HG02610 (cell line): ENCODE data around the gene NOD1.

Source experiments
- ATAC-seq: cut with Tn5 transposase; IDR thresholded peaks from one replicate; pipeline ENCODE4 v1.9.1; 2021; ENCODE audit warnings: mild to moderate bottlenecking, moderate library complexity; ENCODE audit not compliant: unreplicated experiment

Gene NOD1

DNA sequence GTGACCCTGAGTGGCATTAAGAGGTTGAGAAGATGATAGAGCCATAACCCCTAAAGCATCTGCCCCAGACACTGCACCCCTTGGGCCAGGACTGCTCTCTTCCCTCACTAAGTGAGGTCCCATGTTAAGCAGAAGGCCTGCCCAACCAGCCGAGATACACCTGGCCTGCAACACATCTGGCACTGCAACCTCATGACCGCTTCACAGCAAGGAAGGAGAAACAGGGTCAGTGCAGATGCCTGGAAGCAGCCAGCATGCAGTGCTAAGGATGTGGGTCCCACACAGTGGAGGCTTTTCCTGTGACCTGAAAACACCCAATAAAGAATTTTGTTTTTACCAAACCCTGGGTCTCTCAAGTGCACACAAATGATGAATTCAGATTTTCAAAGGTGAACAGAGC, 7.4 kb downstream of the NOD1 start:
- ATAC-seq = no peak

DNA sequence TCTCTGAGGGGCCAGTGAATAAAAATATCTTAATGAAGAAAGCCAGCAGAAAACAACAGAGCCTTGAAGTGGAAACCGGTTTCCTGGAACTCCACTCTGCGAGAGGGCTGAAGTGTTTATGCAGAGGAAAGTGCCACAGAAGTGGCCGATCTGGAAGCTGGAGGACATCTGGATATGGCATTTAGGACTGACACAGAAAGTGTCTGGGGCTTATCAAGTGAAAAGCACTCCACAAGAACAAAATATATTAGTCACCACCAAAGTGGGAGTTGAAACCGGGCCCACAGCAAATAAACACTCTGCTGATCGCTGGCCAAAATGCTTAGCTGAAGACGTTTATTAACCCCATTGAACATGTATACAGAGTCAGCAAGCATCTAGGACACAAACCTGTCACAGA, 7.8 kb downstream of the NOD1 start:
- ATAC-seq = no peak

DNA sequence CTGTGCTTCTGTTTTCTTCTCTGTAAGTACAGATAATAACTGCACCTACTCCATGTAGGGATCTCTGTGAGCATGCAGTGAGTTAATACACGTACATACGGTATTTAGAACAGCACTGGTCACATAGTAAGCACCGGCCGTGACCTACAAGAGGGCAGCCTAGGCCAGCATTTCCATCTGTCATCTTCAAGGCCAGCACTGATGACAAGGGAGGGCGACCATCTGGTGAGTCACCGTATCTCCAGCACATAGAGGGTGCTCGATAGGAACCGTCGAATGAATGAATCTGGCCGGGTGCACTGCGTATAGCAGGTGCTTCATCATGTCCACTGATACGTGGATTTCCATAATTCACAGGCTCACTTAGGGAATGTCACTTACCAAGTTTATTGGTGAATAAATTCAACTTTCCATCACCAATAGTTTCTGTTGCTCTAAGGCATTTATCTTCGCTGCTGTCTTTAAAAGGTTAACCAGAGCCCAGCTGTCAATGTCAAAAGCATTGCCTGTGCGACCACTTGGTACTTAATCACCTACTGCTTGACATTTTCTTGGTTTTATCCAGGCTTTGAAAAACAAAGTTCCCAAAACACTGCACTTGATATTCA, 8.3 kb downstream of the NOD1 start:
- no peak for ATAC-seq

DNA sequence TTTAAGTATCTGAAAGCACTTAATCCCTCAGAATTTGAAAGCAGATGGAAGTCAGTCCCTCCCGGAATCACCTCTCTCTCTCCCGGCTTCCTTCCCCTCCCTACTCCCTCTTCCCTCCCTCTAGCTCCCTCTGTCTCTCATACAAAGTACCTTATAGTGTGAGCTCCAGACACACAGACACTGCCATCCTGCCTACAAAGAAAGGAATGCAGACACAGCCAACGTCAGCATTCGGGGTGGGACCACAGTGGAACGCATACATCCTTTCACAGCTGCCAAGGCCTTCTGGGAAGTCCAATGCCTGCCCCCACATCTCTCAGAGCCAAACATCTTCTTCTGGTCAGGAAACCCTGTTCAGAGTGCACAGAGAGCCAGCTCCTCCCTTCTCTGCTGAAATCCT, 9.3 kb downstream of the NOD1 start:
- no peak for ATAC-seq

DNA sequence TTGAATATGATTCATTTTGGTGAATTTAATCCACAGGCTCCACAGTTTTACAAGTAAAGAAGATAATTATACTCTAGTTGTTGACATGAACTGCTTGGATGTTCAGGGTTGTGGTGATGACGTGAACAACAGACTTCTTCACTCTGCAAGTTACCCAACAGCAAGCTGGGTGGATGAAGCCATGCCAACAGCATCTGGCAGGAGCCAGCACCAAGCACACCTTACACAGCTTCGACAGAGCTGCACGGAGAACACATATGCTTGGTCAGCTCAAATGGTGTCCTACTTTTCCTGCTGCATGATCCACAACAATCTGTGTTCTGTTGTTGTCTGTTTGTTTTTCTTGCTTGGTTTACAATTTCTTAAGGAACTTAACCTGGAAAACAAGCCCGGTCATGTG, 9.8 kb downstream of the NOD1 start:
- ATAC-seq = no peak

DNA sequence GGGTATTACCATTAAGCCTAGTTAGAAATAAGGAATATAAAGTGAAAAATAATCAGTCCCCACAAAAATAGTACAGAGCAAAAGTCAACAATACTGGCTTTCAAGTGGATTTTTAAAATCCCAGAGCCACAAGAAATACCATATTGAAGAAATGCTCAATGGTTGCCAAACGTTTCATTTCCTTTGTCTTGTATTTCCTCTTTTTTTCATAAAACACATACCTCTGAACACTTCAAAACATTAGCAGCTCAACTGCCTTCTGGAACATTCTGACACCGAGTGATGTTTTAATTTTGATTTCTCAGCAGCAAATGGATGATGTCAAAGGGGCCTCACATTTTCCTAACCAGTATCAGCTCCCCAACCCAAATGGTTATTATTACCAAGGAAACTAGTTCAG, 10.5 kb downstream of the NOD1 start:
- ATAC-seq = no peak

DNA sequence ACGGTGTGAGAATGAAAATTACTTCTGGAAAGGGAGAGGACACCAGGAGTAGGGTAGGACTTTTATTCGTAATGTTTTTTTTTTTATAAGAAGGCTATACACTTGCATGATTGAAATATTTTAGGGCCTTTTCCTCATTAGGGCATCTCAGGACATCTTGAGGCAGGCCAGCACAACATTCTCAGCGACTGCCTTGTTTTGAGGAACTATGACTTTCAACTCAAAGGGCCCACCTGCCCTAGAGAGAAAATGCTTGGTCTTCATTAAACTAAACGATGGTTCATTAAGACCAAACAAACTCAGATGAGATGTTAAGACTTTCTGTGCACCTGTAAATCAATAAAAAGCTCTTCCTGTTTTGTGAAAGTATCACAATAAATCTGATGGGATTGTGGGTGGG, 11.3 kb downstream of the NOD1 start:
- ATAC-seq = no peak

DNA sequence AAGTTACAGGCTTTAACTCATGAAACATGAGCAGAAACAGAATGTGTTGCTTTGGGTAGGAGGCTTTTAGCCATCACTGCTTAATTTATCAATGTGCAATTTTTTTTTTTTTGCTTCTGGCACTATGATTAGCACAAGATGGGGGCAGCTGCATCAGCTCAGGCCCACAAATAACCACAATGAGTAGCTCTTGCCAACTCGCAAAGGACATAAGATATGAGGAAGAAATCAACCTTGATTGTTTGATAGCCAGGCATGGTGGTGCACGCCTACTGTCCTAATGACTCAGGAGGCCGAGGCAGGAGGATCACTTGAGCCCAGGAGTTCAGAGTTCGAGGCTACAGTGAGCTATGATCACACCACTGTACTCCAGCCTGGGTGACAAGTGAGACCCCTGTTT, 12.3 kb downstream of the NOD1 start:
- ATAC-seq = no peak

DNA sequence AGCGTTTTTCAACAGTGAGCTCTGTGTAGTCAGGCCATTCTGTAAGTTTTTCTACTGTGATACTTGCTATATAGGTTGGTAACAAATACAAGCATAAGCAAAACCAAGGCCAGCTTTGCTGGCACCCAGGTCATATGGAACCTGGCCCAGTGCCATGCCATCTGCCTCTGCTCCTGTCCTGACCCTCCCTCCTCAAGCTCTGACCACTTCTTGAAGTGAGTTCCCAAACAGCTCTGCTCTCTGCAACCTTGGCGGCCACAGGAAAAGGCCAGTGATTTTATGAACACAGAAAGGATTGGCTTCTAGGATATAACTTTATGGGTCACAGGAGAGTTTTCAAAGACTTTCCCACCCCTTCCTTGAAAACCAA, 12.8 kb downstream of the NOD1 start:
- ATAC-seq = no peak

DNA sequence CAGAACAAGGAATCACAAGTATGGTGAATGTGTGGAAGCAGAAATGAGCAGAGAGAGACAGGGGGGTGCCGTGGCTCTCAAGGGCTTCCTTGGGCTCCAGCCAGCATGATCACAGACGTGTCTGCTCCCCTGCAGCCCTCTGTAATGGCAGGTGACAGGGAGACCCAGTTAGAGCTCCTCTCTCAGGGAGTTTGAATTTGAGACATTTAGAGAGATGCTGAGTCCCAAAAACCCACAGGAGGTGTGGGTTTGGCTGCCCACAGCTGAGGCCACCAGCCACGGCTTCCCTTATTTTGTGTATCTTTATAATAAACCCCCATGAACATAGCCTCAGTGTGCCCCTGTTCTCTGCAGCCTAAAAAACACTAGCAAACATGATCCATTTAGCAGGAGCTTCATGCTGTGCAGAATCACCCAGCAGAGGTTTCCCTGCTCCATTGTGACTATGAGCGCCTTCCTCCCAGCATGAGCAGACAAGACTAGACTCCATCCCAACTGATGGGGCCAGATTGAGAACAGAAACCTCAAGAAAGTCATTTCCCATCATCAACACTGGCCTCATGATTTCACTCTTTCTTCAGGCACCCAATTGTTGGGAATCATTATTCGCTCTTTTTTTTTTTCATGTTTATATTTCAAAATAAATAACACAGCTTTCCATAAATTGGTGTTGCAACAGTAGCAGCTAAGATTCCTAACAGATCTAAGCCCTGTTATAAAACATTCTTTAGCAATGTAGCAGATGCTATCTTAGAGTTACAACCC, 13.4 kb downstream of the NOD1 start:
- ATAC-seq = no peak

DNA sequence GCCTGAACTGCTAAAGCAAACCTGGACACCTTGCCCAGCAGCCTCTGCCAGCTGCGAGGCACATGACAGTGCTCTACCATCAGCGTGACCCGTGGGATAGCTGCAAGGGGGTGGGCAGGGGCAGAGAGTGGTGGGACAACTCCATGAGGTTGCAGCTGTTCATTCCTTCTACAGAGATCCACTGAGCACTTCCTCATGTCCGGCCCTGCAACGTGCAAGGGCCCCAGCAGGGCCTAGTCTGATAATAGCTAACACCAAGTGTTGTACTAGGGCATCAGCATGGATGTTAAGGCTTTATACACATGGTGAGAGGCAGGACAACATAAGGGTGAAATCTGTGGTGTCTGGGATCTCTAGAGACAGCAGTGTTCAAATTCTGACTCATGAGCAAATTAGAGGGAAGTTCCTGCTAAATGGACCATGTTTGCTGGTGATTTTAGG, 14.3 kb downstream of the NOD1 start:
- ATAC-seq = peak; percentile 72

DNA sequence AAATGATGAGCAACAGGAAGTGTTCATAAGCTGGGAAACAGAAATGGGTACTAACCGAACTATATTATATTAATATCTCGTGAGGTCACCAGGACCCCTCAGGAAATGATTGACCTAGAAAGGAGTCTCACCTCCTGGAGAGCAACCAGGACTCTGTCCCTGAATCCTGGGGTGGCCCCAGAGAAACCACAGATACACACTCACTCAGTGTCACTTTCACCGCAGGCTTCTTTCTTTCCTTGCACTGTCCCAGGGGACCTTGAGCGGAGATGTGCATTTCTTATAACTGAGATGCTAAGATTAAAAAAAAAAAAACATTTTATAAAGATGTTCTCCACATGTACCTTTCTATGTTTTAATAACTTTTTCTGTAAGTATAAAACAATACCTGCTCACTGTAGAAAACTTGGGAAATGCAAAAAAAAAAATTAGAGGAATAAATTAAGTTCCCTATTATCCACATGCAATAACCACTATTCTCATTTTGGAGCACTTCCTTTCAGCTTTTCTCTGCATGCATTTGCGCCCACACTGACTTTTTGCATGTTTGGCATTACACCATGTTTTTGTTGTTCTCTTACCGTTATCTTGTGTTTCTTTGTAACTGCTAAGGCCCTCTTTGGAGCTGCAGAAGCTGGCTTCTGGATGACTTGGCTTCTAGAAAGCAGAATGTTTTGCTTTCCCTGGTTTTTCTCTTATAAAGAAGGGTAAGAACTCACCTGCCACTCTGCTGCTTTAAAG, 15.0 kb downstream of the NOD1 start:
- ATAC-seq = peak; percentile 47

DNA sequence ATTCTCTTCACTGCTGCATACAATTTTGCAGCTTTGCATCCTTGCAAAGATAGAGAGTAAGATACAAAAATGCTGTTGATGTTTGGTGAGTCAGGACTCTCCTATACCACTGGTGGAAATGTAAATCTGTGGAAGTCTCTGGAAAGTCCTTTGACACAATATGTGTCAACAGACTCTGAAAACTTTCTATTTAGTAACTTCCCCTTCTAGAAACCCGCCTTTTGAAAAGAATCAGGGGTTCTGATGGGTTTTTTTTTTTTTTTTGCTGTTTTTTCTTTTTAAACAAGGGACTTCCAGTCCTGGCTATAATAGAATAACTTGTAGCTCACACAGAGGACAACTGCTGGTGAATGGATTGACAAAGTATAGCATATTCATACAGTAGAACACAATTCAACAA, 16.4 kb downstream of the NOD1 start:
- peak; percentile 37 for ATAC-seq

DNA sequence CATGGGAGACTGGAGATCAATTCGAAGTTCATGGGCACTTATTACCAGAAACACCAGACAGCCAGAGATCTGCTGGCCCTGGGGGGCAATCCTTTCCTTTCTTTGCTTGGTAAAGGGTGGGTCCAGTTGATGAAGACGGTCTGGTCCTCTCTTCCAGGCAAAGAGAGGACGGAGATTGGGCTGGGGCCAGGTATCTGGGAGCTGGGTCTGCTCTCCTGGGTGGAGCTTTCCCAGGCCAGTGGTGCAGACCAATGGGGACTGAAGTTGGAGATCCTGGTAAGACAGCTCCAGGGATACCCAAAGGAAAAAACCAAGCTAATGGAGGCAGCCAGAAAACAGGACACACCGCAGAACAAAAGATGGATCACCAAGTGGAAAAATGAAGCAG, 18.3 kb downstream of the NOD1 start:
- no peak for ATAC-seq

DNA sequence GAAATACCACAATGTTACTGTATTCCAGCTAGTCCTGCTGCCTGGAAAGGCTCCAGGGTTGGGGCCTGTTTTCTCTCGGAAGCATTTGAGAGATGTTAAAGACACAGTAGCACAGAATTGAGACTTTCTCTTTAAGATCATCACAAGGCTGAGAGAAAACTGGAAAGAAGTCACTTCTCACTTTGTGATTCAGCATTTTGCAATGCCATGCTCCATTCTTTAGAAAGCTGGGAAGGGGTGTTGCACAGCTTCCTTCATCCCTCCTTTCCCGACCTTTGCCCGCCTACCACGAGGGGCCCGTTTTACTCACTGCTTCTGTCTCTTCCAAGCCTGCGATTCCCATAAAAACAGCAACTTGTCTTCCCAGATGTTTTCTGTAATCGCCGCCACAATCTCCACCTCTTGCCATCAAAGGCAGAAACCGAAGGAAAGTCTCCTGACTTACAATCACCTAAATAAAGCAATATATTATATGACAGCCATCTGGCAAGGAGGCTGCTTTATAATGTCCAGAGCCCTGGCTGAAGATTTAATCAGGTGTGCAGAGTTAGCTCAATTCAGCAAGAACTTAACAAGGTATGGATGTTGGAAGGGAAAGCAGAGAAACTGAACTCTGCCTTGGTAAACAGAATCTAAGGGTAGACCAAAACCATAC, 18.9 kb downstream of the NOD1 start:
- ATAC-seq = no peak

DNA sequence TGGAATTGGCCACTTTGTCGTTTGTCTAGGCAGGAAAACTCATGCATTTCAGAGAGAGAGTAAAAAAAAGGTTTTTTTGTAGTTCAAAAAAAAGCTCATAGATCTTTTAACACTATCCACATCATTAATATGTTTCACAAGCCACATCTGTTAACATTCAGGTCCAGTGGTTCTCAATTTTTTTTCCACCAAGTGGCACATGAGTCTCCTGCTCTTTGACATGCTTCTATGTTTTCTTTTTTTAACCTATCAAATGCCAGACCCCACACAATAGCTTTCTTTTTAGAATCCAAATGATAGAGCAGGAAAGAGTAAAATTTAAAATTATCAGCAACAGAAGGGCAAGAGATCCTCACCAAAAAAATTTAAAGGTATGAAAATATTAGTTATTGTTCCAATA, 20.3 kb downstream of the NOD1 start:
- no peak for ATAC-seq

DNA sequence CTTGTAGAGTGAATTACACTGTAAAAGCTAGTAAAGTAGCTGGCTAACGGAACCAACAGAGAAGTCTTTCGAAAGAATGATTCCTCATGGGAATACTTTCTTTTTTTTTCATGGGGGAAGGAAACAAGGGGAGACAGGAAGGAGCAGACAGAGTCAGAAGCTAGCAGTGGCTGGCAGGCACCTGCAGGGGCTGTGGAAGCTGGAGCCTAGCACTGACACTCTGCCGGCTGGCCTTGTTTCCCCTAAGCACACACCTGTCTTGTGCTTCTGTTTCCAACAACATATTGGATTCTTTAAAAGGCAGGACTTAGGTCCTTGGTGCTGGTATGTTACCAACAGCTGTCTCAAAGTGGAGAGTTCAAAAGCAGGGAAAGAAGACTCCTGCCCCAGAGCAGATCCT, 24.7 kb downstream of the NOD1 start:
- no peak for ATAC-seq

DNA sequence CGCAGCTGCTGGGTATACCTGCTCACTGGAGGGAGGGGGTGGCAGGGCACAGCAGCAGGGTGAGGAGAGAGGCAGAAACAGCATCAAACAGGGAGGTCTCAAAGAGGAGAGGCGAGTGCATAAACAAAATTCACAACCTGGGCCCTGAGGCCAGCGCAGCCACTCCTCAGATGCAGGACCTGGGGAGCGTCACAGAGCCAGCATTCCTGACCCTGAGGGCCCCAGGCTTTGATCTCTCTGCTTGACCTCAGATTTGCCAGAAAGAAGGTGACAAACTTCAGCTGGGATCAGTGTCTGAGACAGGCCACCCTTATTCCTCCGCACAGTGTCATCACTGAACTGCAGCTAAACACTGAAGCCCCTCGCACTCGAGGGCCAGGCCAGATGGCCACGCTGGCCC, 25.6 kb downstream of the NOD1 start:
- ATAC-seq = no peak

DNA sequence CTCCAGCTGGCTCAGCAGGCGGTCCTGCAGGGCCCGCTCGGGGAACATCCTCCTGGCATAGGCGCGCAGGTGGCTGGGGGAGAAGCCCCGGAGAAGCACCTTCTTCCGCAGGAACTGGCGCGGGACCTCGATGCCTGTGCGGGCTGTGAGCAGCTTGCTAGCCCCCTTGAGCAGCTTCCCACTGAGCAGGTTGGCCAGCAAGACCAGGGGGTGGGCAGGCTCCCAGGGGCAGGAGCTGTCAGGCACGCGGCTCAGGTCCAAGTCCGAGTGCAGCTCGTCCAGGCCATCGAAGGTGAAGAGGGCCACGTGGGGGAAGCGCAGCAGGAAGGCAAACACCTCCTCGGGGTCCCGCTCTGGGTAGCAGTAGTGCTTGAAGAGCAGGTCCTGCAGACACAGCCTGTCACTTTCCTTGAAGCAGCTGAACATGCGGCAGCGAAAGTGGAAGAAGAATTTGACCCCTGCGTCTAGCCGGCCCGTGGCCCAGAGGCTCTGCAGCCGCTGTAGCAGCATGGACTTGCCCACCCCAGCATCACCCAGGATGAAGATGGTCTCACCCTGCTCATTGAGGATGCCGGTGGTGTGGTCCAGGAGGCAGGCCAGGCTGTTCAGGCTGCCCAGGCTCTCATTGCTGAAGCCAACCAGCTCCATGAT, 26.2 kb downstream of the NOD1 start:
- ATAC-seq = no peak

DNA sequence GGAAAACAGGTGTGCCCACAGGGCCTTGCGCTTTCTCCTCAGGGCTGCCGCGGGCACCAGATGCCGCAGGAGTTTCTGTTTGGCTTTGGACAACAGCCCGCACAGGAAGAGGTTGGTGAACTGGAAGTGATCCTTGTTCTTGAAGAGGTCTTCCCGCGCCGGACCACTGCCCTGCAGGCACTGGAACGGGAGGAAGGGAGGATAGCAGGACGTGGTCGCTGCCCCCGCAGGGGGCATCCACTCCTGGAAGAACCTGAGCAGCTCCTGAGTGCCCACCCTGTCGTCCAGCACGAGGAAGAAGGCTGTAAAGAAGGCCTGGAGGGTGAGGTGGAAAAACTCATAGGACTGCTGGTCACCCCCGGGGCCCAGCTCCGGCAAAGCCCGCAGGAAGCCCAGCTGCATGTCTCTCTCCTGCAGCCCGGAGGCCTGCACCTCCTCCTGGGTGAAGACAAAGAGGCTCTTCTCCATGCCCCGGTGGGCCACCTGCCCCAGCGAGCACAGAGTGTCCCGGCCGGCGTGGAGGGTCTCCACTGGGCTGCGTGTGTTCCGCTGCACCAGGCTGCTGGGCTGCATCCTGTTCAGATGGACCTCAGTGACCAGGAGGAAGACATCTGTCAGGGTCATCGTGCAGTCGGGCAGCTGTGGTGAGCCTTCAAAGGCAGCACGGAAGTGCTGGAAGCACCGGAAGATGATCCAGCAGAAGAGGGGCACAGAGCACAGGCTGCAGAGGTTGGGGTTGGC, 26.9 kb downstream of the NOD1 start:
- no peak for ATAC-seq
